Right cardiac atrium (tissue), 5 donors: ENCODE data around the gene UGT1A8. TPM values are rescaled to one million over a fixed set of nuclear protein-coding genes. Genes with fewer than 3 reads are reported as not detected.

Source experiments
- ATAC-seq, 2 donors: fragments of 200-7000 bp; cut with Tn5 transposase; one replicate each; pipeline versions ENCODE4 v1.8.0 to v1.9.1; 2020; ENCODE audit warnings: moderate library complexity in 2 of 2, mild to moderate bottlenecking in 1 of 2
- DNase-seq, 3 donors: peaks; one replicate each; pipeline ENCODE4 v3.0.0-alpha.2; 2020
- H3K27ac ChIP-seq: one replicate; pipeline ENCODE4 v1.5.1; 2013; ENCODE audit warnings: mild to moderate bottlenecking, low read length, control low read depth, moderate library complexity
- H3K27me3 ChIP-seq: one replicate; pipeline ENCODE4 v1.6.1; 2013; ENCODE audit not compliant: control insufficient read depth, insufficient read depth
- H3K4me1 ChIP-seq: one replicate; pipeline ENCODE4 v1.6.1; 2013; ENCODE audit warnings: low read length; ENCODE audit not compliant: control insufficient read depth, insufficient read depth
- H3K4me3 ChIP-seq: one replicate; pipeline ENCODE4 v1.5.1; 2013; ENCODE audit warnings: low read length, control low read depth
- H3K9me3 ChIP-seq: one replicate; pipeline ENCODE4 v1.6.1; 2013; ENCODE audit warnings: low read length; ENCODE audit not compliant: control insufficient read depth
- WGBS: extraction: QIAGEN DNeasy Blood & Tissue Kit; methylation state at CpG from one replicate; pipeline ENCODE4 v1.1.7; 2013; 5-methylcytosine and 5-hydroxymethylcytosine counted together
- intact Hi-C, 4 donors: fragments of 100-400 bp; cut with DNase I; formaldehyde crosslinking; loops; one replicate each; pipeline versions ENCODE4 v1.11.0 to v1.14.0; 2022 to 2023
- polyA plus RNA-seq: library from polyadenylated mRNA; stranded (reverse); fragments of 200-250 nt; gene quantifications from one replicate; pipeline ENCODE4 v1.2.3, GENCODE V29; 2013
- total RNA-seq, 4 donors: library from RNA; stranded (reverse); fragmentation: NEBNext Ultra II Directional; extraction: Animal tissue kit (Norgen Biotek cat#: 25700); gene quantifications; one replicate each; pipeline ENCODE4 v1.2.1, GENCODE V29; 2021
- donor health status: healthy with polysubstance abuse.
- donor health status: DM: no; HTN: yes; CAD: no.
- donor health status: DM: no; HTN: no; CAD: no.
- donor health status: DM: no; HTN: yes; CAD: no; lungs with severe emphysema.
- donor health status: DM: yes; HTN: yes; CAD: no.

The UGT1A8 gene
- total and polyA plus RNA-seq, 5 donors, result not detected

- 55% methylated on average over 2 of the region's 2 CpGs for WGBS
- no peaks in the 10 kb centered on the region for H3K4me1 ChIP-seq
- ATAC-seq, result no peak
Observed at GRCh38 chr2:233803292-233803911, 186.0 kb downstream of the UGT1A8 start.

GRCh38 chr2:233803994-233804393 is 186.6 kb downstream of the UGT1A8 start:
- intact Hi-C loops, result no loop called here
- no peak for DNase-seq
- Histone ChIP-seq H3K4me3 (no peak overlapping the region), H3K27me3 (no peaks in the 10 kb centered on the region), H3K27ac (no peak overlapping the region), H3K4me1 (no peaks in the 10 kb centered on the region), H3K9me3 (no peaks in the 10 kb centered on the region)
- no peak for ATAC-seq
- WGBS, result 66% methylated on average over 8 of the region's 8 CpGs

More at GRCh38 chr2:233803292-233803911, 186.0 kb downstream of the UGT1A8 start:
- no peak overlapping the region for H3K27ac ChIP-seq
- H3K27me3 ChIP-seq, result no peaks in the 10 kb centered on the region
- DNase-seq, result no peak
- intact Hi-C loops, result no loop called here
- no peak overlapping the region for H3K4me3 ChIP-seq
- H3K9me3 ChIP-seq, result no peaks in the 10 kb centered on the region

DNA sequence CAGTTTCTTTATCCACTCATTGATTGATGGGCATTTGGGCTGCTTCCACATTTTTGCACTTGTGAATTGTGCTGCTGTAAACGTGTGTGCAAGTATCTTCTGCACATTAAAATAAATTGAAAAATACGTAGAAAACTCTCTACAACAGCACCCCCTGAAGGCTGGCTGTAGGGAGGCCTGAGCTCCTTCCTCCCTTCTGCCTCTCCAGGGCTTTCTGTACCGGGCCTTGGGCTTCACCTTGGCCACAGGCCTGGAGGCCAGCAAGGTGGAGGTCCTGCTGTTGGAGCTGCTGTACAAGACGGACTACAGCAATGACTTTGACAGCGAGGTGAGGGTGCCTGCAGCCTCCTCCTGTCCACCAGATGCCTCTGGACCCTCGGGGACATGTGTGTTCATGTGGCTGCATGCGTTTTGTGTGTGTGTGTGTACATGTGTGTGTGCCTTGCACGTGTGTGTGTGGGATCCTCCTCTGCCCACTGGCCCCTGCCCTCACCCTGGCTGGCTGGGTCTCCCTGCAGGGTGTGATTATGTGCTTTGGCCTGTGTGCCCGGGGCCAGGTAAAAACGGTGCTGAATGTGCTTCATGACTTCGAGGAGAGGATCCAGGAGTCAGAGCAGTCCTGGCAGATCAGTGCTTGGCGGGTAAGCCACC is 189.9 kb downstream of the UGT1A8 start:
- 73% methylated on average over 12 of the region's 12 CpGs for WGBS

DNA sequence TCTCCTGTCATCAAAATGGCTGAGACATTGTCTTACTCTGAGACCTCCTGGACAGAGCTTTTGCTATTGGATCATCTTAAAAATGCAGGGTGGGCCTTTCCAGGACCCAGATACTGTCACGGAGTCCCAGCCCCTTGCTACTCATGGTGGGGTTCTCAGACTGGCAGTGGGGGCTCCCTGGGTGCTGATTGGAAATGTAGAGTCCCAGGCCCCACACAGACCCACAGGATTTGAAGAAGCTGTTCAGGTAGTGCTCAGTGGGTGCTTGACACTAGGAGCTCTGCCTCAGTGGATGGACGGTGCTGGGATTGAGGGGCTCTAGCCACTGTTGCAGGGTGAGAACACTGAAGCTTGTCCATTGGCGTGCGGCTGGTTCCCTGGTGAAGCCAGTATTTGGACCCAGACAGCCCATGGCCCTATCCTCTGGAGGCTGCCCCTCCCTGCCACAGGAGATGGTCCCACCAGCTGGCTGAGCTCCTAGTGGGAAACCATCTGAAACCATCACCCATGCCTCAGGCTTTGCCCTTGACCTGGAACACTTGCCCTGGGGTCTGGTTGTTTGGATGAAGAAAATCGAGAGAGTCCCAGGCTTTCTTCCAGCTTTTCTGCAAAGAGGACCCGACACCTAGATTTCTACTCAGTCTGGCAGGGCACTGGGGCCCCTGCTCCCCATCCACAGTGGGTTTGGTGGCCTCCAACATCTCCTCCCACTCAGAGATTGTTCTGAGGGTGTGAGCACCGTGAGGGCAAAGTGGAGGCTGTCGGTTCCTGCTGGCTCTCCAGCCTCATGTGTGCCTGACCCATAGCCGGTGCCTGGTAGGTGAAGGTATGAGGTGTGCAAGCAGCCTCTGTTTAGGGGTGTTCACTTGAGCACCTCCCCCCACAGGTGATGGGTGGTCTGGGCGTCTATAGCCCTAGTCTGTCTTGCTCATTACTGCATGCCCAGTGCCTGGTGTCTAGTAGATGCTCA is 190.8 kb downstream of the UGT1A8 start:
- no peak for ATAC-seq
- DNase-seq, result no peak
- intact Hi-C loops, result no loop called here
- H3K4me1 ChIP-seq, result no peaks in the 10 kb centered on the region
- WGBS, result 74% methylated on average over 10 of the region's 10 CpGs
- no peaks in the 10 kb centered on the region for H3K9me3 ChIP-seq
- no peaks in the 10 kb centered on the region for H3K27me3 ChIP-seq
- H3K27ac ChIP-seq, result no peak overlapping the region
- H3K4me3 ChIP-seq, result no peak overlapping the region

More for the DNA sequence above, 189.9 kb downstream of the UGT1A8 start:
- Histone ChIP-seq H3K27ac (no peak overlapping the region), H3K27me3 (no peaks in the 10 kb centered on the region), H3K4me1 (no peaks in the 10 kb centered on the region), H3K4me3 (no peak overlapping the region), H3K9me3 (no peaks in the 10 kb centered on the region)
- intact Hi-C loops, result no loop called here
- ATAC-seq (no peak), DNase-seq (peak in 1 of 3 donors; percentile 16)

GRCh38 chr2:233810385-233810784 is 193.0 kb downstream of the UGT1A8 start:
- no peaks in the 10 kb centered on the region for H3K27me3 ChIP-seq
- no peaks in the 10 kb centered on the region for H3K9me3 ChIP-seq
- no peak overlapping the region for H3K27ac ChIP-seq
- DNase-seq, result no peak
- no peak for ATAC-seq
- no peaks in the 10 kb centered on the region for H3K4me1 ChIP-seq
- no peak overlapping the region for H3K4me3 ChIP-seq
- intact Hi-C loops, result no loop called here
- WGBS, result 86% methylated on average over 6 of the region's 6 CpGs

DNA sequence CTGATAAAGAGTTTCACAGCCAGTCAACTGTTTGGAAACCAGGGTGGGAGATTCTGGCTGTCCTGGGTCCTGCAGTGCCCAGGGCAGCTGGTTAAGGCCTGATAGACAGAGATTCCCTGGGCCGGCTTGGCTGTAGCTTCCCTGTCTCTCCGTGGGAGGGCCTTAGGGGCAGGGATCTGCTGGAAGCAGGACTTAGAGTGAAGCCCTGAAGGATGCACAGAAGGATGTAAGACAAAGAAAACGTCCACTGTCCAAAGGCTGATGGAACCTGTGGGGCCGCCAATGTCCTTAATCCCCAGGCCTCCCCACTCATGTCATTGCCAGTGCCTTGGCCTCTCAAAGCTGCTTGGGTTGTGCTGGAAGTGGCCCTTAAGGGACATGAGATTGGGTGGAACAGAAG is 193.7 kb downstream of the UGT1A8 start:
- Histone ChIP-seq H3K4me3 (no peak overlapping the region), H3K27me3 (no peaks in the 10 kb centered on the region), H3K27ac (no peak overlapping the region), H3K9me3 (no peaks in the 10 kb centered on the region), H3K4me1 (no peaks in the 10 kb centered on the region)
- DNase-seq (no peak), ATAC-seq (no peak)
- intact Hi-C loops, result no loop called here
- WGBS, result 75% methylated on average over 4 of the region's 4 CpGs

- no peak overlapping the region for H3K4me3 ChIP-seq
- H3K27me3 ChIP-seq, result no peaks in the 10 kb centered on the region
- no peak for ATAC-seq
- WGBS, result 86% methylated on average over 8 of the region's 8 CpGs
- intact Hi-C loops, result no loop called here
- no peak overlapping the region for H3K27ac ChIP-seq
- no peaks in the 10 kb centered on the region for H3K4me1 ChIP-seq
- no peaks in the 10 kb centered on the region for H3K9me3 ChIP-seq
- DNase-seq, result no peak
Observed at GRCh38 chr2:233811732-233812131, 194.3 kb downstream of the UGT1A8 start.

- 63% methylated on average over 3 of the region's 3 CpGs for whole genome bisulfite sequencing
- no peaks in the 10 kb centered on the region for H3K9me3 ChIP-seq
- H3K27ac ChIP-seq, result no peak overlapping the region
- no peak for ATAC-seq
- intact Hi-C loops, result no loop called here
- DNase-seq, result no peak
- H3K4me1 ChIP-seq, result no peaks in the 10 kb centered on the region
- H3K4me3 ChIP-seq, result no peak overlapping the region
- H3K27me3 ChIP-seq, result no peaks in the 10 kb centered on the region
Observed at GRCh38 chr2:233813236-233814055, 196.0 kb downstream of the UGT1A8 start.

- 63% methylated on average over 2 of the region's 2 CpGs for WGBS
- H3K27ac ChIP-seq, result no peak overlapping the region
- peak in 1 of 3 donors; percentile 3 for DNase-seq
- no peaks in the 10 kb centered on the region for H3K4me1 ChIP-seq
- no peak overlapping the region for H3K4me3 ChIP-seq
- no peak for ATAC-seq
- no peaks in the 10 kb centered on the region for H3K27me3 ChIP-seq
- no peaks in the 10 kb centered on the region for H3K9me3 ChIP-seq
- intact Hi-C loops, result no loop called here
Observed at GRCh38 chr2:233814056-233814835, 196.8 kb downstream of the UGT1A8 start.

DNA sequence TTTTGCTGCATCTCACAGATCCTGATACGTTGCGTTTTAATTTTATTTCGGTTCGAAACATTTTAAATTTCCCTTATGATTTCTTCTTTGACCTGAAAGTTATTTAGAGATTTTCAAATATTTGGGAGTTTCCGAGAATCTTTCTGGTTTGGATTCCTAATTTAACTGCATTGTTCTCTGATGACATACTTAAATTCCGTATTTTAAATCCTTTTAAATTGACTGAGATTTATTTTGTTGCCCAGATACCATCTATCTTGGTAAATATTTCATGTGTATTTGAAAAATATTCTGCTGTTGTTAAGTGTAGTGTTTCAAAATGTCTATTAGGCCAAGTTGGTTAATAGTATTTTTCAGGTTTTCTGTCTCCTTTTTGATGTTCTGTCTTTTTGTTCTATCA is 198.4 kb downstream of the UGT1A8 start:
- Histone ChIP-seq H3K27me3 (no peaks in the 10 kb centered on the region), H3K27ac (no peak overlapping the region), H3K9me3 (no peaks in the 10 kb centered on the region), H3K4me3 (no peak overlapping the region), H3K4me1 (no peaks in the 10 kb centered on the region)
- ATAC-seq, result no peak
- intact Hi-C loops, result no loop called here
- 82% methylated on average over 6 of the region's 6 CpGs for WGBS
- DNase-seq, result no peak
